Mammary epithelial cell (primary cell): ENCODE results near the gene CHMP4B.

ENCODE experiments used
- CTCF ChIP-seq, 2 donors: IDR thresholded peaks in 1 of 2; conservative IDR thresholded peaks in 1 of 2; 2 replicates each; pipeline ENCODE4 v1.5.1; 2011 to 2012; ENCODE audit warnings: inconsistent platforms in 2 of 2, low read length in 2 of 2, mild to moderate bottlenecking in 2 of 2, control low read depth in 1 of 2, low read depth in 1 of 2; ENCODE audit not compliant: insufficient read depth in 1 of 2; ENCODE audit errors: extremely low read depth in 1 of 2
- EZH2 ChIP-seq: IDR thresholded peaks from 2 replicates; pipeline ENCODE4 v1.6.1; 2012; ENCODE audit warnings: low read length, inconsistent platforms, borderline replicate concordance

- TF ChIP-seq CTCF (conservative IDR thresholded peaks at IDR 0.05 in 1 of 2, IDR thresholded peaks at IDR 0.05 in 1 of 2; ENCODE audit: extremely low read depth in 1 of 2, insufficient read depth in 1 of 2, low read depth in 1 of 2, low read length in 2 of 2) (no peak), EZH2 (no peak)
Observed at GRCh38 chr20:33882481-33882880, 71.3 kb downstream of the CHMP4B start.
